Activated T-helper 17 cell treated with anti-CD3 and anti-CD28 coated beads, Interleukin-2, amount 50 U/mL, for 72 hours (primary cell): ENCODE results near the gene NPW. TPM values are rescaled to one million over a fixed set of nuclear protein-coding genes. Genes with fewer than 3 reads are reported as not detected.

ENCODE experiments used
- ATAC-seq: fragments of 150-1000 bp; cut with Tn5 transposase; replicated peaks from 2 replicates; pipeline ENCODE4 v1.10.0; 2021; ENCODE audit warnings: mild to moderate bottlenecking, moderate library complexity
- H3K27ac Mint-ChIP-seq: one replicate; pipeline ENCODE4 v1.8.0; 2022; ENCODE audit warnings: mixed read lengths
- H3K27me3 Mint-ChIP-seq: one replicate; pipeline ENCODE4 v1.8.0; 2022; ENCODE audit warnings: mixed read lengths
- H3K36me3 Mint-ChIP-seq: one replicate; pipeline ENCODE4 v1.8.0; 2022; ENCODE audit warnings: low read depth, mild to moderate bottlenecking, mixed read lengths
- H3K4me1 Mint-ChIP-seq: one replicate; pipeline ENCODE4 v1.8.0; 2022; ENCODE audit warnings: mixed read lengths
- H3K4me3 Mint-ChIP-seq: one replicate; pipeline ENCODE4 v1.8.0; 2022; ENCODE audit warnings: mild to moderate bottlenecking, mixed read lengths
- H3K9me3 Mint-ChIP-seq: one replicate; pipeline ENCODE4 v1.8.0; 2022; ENCODE audit warnings: mixed read lengths
- total RNA-seq, 2 donors: library from RNA; stranded (reverse); gene quantifications; one replicate each; pipeline ENCODE4 v1.2.3, GENCODE V29; 2022

NPW gene
- total RNA-seq, 2 donors from 2014 or later: 2.8 TPM; not detected in 1

GRCh38 chr16:2054543-2055245 is 35.1 kb downstream of the NPW start:
- Mint-ChIP-seq H3K4me1 (no peaks in the 10 kb centered on the region), H3K9me3 (no peaks in the 10 kb centered on the region), H3K36me3 (peaks cover 37% of the 10 kb centered on the region), H3K27ac (no peak overlapping the region), H3K27me3 (no peaks in the 10 kb centered on the region), H3K4me3 (no peak overlapping the region)
- ATAC-seq: no peak

GRCh38 chr16:2056077-2056476 is 36.5 kb downstream of the NPW start:
- no peak for ATAC-seq
- peaks cover 28% of the 10 kb centered on the region for H3K36me3 Mint-ChIP-seq

GRCh38 chr16:2056681-2057407 is 37.3 kb downstream of the NPW start:
- no peak overlapping the region for H3K4me3 Mint-ChIP-seq
- peaks cover 20% of the 10 kb centered on the region for H3K36me3 Mint-ChIP-seq
- H3K27ac Mint-ChIP-seq: no peak overlapping the region
- H3K27me3 Mint-ChIP-seq: no peaks in the 10 kb centered on the region
- H3K4me1 Mint-ChIP-seq: no peaks in the 10 kb centered on the region
- no peak for ATAC-seq
- no peaks in the 10 kb centered on the region for H3K9me3 Mint-ChIP-seq

More at GRCh38 chr16:2056077-2056476, 36.5 kb downstream of the NPW start:
- no peaks in the 10 kb centered on the region for H3K27me3 Mint-ChIP-seq
- H3K4me1 Mint-ChIP-seq: no peaks in the 10 kb centered on the region
- H3K4me3 Mint-ChIP-seq: no peak overlapping the region
- H3K9me3 Mint-ChIP-seq: no peaks in the 10 kb centered on the region
- H3K27ac Mint-ChIP-seq: no peak overlapping the region

- H3K36me3 Mint-ChIP-seq: peaks cover 18% of the 10 kb centered on the region
- no peaks in the 10 kb centered on the region for H3K27me3 Mint-ChIP-seq
- H3K4me1 Mint-ChIP-seq: no peaks in the 10 kb centered on the region
- ATAC-seq: no peak
- H3K27ac Mint-ChIP-seq: no peak overlapping the region
- H3K4me3 Mint-ChIP-seq: no peak overlapping the region
- no peaks in the 10 kb centered on the region for H3K9me3 Mint-ChIP-seq
These were observed 37.9 kb downstream of the NPW start for GRCh38 chr16:2057438-2057837.

- no peak for ATAC-seq
- Mint-ChIP-seq H3K27me3 (no peaks in the 10 kb centered on the region), H3K4me1 (no peaks in the 10 kb centered on the region), H3K9me3 (no peaks in the 10 kb centered on the region), H3K27ac (peak overlapping the region; percentile 30), H3K36me3 (peaks cover 21% of the 10 kb centered on the region), H3K4me3 (no peak overlapping the region)
These were observed 38.8 kb downstream of the NPW start for GRCh38 chr16:2058420-2058819.

GRCh38 chr16:2058872-2059271 is 39.3 kb downstream of the NPW start:
- Mint-ChIP-seq H3K36me3 (peaks cover 25% of the 10 kb centered on the region), H3K27ac (no peak overlapping the region), H3K27me3 (no peaks in the 10 kb centered on the region), H3K4me1 (no peaks in the 10 kb centered on the region), H3K4me3 (no peak overlapping the region), H3K9me3 (no peaks in the 10 kb centered on the region)
- ATAC-seq: no peak

GRCh38 chr16:2060346-2060745 is 40.8 kb downstream of the NPW start:
- Mint-ChIP-seq H3K4me3 (no peak overlapping the region), H3K4me1 (no peaks in the 10 kb centered on the region), H3K9me3 (no peaks in the 10 kb centered on the region), H3K27me3 (no peaks in the 10 kb centered on the region), H3K36me3 (peaks cover 25% of the 10 kb centered on the region), H3K27ac (no peak overlapping the region)
- ATAC-seq: no peak

- Mint-ChIP-seq H3K4me1 (no peaks in the 10 kb centered on the region), H3K9me3 (no peaks in the 10 kb centered on the region), H3K36me3 (peaks cover 27% of the 10 kb centered on the region), H3K27me3 (no peaks in the 10 kb centered on the region), H3K4me3 (no peak overlapping the region), H3K27ac (no peak overlapping the region)
- no peak for ATAC-seq
These were observed 41.4 kb downstream of the NPW start for GRCh38 chr16:2061023-2061422.

- H3K36me3 Mint-ChIP-seq: peaks cover 31% of the 10 kb centered on the region
- no peak overlapping the region for H3K27ac Mint-ChIP-seq
- ATAC-seq: no peak
- H3K4me3 Mint-ChIP-seq: no peak overlapping the region
- H3K9me3 Mint-ChIP-seq: no peaks in the 10 kb centered on the region
- H3K27me3 Mint-ChIP-seq: no peaks in the 10 kb centered on the region
- no peaks in the 10 kb centered on the region for H3K4me1 Mint-ChIP-seq
These were observed 41.9 kb downstream of the NPW start for GRCh38 chr16:2061526-2061925.

GRCh38 chr16:2062801-2063200 is 43.2 kb downstream of the NPW start:
- ATAC-seq: no peak
- Mint-ChIP-seq H3K27me3 (no peaks in the 10 kb centered on the region), H3K36me3 (peaks cover 40% of the 10 kb centered on the region), H3K9me3 (no peaks in the 10 kb centered on the region), H3K27ac (no peak overlapping the region), H3K4me1 (no peaks in the 10 kb centered on the region), H3K4me3 (no peak overlapping the region)

GRCh38 chr16:2063861-2064260 is 44.3 kb downstream of the NPW start:
- H3K9me3 Mint-ChIP-seq: no peaks in the 10 kb centered on the region

GRCh38 chr16:2064368-2064945 is 44.9 kb downstream of the NPW start:
- no peaks in the 10 kb centered on the region for H3K4me1 Mint-ChIP-seq
- no peaks in the 10 kb centered on the region for H3K27me3 Mint-ChIP-seq
- ATAC-seq: no peak
- no peak overlapping the region for H3K27ac Mint-ChIP-seq
- no peaks in the 10 kb centered on the region for H3K9me3 Mint-ChIP-seq
- H3K4me3 Mint-ChIP-seq: no peak overlapping the region
- peaks cover 40% of the 10 kb centered on the region for H3K36me3 Mint-ChIP-seq

More at GRCh38 chr16:2063861-2064260, 44.3 kb downstream of the NPW start:
- Mint-ChIP-seq H3K4me3 (no peak overlapping the region), H3K4me1 (no peaks in the 10 kb centered on the region), H3K27ac (no peak overlapping the region), H3K27me3 (no peaks in the 10 kb centered on the region), H3K36me3 (peaks cover 40% of the 10 kb centered on the region)
- ATAC-seq: no peak

GRCh38 chr16:2066139-2066538 is 46.6 kb downstream of the NPW start:
- no peak overlapping the region for H3K4me3 Mint-ChIP-seq
- H3K4me1 Mint-ChIP-seq: no peaks in the 10 kb centered on the region
- no peaks in the 10 kb centered on the region for H3K27me3 Mint-ChIP-seq
- H3K9me3 Mint-ChIP-seq: no peaks in the 10 kb centered on the region
- no peak for ATAC-seq
- H3K27ac Mint-ChIP-seq: no peak overlapping the region
- peaks cover 36% of the 10 kb centered on the region for H3K36me3 Mint-ChIP-seq
